Daoy (cell line): Measurements from ENCODE around the gene TMEM30B. TPM values are rescaled to one million over a fixed set of nuclear protein-coding genes. Genes with fewer than 3 reads are reported as not detected.
"Not testable (repeated sequence)": the region's sequence is repeated elsewhere in the genome, so short reads cannot be mapped to it uniquely, and the experiment has no call there.

ENCODE experiments used
- DNase-seq: peaks from one replicate; pipeline ENCODE4 v3.0.0-alpha.2; 2015; ENCODE audit warnings: low read depth
- total RNA-seq: library from RNA; depleted of rRNA; stranded (reverse); fragments of >200 nt; shearing (Covaris generic); gene quantifications from 2 replicates; pipeline ENCODE4 v1.2.3, GENCODE V29; 2014

The TMEM30B gene
- total RNA-seq, 1 experiment from 2014 or later: not detected

DNA sequence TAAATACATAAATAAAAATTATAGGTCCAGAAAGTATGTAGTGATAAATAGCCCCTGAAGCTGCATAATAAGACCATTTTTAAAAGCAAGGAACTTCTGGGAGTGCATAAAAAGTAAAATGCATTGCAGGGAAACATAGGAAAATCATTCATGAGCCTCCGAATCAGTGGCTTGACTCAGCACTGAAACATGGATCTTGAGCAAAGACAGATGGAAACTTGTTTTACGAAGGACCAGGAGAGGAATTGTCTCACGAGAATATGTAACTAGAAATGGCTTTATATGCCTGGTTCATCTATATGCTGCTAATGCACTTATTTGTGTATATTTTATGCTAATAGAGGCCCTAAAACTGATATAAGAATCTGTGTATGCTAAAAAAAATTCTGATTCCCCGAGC lies 14.7 kb downstream of the TMEM30B start:
- no peak for DNase-seq

DNA sequence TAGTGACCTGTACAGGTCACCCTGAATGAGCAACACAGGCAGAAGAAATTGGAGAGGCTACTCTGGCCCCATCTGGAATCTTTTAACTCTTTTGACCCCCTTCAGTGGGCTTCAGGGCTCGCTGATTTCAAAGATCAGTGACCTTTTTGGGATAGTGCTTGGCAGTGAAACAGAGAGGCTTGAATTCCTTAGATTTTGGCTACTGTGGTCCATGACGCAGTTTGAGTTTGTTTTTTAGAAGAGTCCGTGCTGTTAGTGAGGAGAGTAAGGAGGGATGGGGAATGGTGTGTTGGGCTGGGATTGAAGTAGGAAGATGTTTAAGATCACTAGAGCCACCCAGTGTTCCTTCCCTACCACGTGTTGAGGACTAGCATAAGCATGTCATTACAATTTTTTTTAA lies 16.5 kb downstream of the TMEM30B start:
- no peak for DNase-seq

GRCh38 chr14:61264010-61264571 lies 17.0 kb downstream of the TMEM30B start:
- no peak for DNase-seq

DNA sequence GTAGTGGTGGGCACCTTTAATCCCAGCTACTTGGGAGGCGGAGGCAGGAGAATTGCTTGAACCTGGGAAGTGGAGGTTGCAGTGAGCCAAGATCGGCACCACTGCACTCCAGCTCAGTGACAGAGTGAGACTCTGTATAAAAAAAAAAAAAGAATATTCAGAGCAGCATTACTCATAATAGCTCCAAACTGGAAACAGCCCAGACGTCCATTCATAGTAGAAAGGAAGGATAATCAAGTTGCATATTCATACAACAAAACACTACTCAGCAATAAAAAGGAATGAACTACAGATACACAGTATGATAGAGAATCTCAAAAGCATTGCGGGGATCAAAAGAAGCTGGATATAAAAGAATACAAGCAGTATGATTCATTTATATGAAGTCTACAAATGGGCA lies 19.1 kb downstream of the TMEM30B start:
- DNase-seq: peak; percentile 49

GRCh38 chr14:61260939-61261776 lies 20.0 kb downstream of the TMEM30B start:
- DNase-seq: peak; percentile 89

DNA sequence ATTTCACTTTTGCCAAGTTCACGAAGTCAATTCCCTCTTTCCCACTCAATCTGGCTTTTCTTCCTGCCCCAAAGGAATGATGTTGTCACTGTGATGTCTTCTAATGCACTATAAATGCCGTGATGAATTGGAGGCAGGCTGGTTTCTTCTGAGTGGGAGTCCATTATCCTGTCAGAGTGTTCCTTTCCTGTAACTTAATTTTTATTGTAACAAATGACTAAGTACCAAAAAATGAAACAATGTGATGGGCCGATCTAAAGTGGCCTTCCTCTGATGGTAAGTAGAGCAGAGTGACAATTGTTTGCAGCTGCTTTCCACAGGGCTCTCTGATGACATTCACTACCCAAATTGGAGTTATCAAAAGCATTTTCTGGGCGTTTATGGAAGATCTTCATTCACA lies 22.2 kb downstream of the TMEM30B start:
- peak; percentile 38 for DNase-seq

DNA sequence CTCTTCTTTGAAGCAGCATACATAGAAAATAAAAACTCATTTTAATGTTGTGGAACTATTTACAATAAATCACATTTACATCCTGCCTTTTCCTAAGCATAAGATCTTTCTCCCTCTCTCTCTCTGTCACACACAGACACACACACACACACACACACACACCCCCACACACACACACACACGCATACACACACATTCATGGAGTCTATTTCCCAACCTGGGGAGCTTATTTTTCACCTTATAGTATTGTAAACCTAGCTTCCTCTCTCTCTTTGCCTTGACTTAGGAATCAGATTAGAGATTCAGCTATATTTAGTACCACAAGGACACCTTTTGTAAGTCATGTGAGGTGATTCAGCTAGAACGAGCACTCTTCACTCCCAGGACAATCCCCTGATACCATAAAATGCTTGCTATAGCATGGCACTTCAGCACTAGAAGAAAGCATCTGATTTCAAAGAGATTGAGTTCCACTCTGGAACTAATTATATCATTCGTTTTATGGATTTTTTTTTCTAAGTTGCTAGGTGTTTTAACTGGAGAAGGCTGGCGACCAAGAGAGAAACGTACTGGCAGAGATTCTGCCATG lies 23.6 kb downstream of the TMEM30B start:
- no peak for DNase-seq

GRCh38 chr14:61256826-61257468 lies 24.2 kb downstream of the TMEM30B start:
- DNase-seq: no peak

GRCh38 chr14:61255968-61256367 lies 25.2 kb downstream of the TMEM30B start:
- DNase-seq: no peak

DNA sequence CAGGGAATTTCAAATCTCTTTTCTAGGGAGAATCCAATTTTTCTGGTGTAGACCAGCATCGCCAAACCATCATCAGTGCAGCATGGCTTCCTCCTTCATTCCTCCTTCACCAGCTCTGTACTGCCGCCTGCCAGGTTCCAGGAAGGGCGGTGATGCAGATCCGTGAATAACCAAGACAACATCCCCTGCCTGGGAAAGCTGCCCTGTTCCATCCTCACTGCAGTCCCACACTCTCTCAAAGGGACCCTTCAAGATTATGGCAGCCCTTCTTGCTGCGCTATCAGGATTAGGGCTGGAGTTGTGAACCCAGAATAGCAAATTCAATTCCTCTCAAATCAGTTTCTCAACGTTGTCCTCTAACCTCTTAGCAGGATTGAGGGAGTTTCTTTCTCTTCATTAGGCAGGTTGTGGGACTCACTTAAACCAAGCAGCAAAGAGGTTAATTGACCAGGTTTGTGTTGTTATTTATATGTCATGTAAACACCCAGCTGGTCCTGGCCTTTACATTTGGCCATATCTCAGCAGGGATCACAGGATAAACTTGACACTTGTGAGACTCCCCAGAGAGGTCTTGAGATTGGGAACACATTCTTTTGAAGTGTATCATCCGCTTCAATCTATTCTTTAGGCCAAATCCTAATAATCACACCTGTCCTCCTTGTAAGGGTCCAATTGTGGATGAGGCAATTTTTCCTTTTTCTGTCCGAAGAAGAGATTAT lies 26.2 kb downstream of the TMEM30B start:
- peak; percentile 15 for DNase-seq

DNA sequence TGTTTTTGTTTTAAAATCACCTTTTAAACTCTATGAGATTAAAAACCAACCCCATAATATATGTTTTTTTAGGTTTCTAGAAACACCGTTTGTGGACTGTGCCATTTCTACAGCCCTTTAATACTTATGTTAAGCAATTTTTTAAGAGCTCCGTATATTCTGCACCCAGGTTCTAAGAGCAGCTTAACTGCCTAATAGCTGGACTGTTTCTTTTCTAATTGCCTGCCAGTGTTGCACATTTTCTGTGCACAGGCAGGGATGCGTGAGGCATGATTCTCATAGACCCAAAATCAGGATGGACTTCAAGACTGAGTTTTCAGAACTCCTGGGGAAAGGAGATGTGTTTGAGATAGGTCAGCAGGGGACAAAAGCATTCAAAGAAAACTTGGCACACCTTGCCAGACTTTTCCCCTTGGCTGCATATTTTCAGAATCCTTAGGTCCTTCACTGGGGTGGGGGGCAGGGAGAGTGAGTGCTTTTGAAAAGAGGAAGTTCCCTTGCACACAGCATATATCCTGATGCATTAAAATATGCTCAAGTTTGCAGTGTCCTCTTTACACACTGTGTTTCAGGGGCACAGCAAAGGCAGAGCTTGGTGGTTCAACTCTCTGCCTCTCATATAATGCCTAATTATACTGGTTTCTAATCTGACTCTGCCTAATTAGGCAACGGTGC lies 27.9 kb downstream of the TMEM30B start:
- DNase-seq: no peak

GRCh38 chr14:61252369-61253063 lies 28.6 kb downstream of the TMEM30B start:
- peak; percentile 92 for DNase-seq

DNA sequence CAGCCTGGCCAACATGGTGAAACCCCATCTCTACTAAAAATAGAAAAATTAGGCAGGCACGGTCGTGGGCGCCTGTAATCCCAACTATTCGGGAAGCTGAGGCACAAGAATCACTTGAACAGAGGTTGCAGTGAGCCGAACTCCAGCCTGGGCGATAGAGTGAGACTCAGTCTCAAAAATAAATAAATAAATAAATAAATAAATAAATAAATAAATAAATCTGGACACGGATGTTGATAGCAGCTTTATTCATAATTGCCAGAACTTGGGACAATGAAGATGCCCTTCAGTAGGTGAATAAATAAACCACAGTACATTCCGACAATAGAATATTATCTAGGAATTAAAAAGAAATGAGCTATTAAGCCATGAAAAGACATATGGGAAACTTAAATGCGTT lies 31.1 kb downstream of the TMEM30B start:
- no peak for DNase-seq

- DNase-seq: peak; percentile 40
Measured at GRCh38 chr14:61247935-61248334, 33.2 kb downstream of the TMEM30B start.

- DNase-seq: no peak
Measured at GRCh38 chr14:61246721-61247120, 34.4 kb downstream of the TMEM30B start.

DNA sequence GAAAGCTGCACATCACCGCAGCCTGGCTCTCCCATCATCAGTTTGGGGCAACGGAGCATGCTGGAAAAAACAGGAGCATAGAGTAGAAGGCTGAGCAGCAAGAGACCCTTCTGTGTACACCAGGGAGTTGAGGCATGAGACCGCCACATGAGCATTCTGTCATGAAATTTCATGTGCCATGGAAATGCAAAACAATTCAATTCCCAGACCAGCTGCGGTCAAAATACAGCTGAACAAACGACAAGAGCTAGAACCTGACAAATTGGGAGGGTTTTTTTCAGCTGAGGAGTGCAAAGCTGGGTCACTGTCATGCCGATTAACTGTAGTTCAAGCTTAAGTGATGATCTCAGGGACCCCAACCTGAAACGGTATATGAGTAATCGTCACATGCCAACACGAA lies 37.1 kb downstream of the TMEM30B start:
- no peak for DNase-seq

DNA sequence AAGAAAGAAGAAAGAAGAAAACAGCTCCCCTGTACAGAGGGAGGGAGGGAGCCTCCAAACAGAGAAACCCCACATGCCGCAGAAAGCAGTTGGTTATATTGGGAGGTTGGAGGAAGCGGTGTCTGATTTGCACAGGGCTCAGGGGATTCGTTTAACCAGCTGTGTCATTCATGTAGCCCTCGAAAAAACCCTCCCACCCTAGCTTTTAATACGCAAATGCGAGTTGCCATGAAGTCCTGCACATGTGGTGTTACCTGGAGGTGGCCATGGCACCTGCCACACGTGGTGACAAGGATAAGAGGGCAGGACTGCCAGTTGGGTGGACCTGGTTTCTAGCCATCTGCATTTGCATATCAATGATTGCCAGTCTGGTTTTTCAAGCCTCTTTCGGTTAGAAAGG lies 40.9 kb downstream of the TMEM30B start:
- no peak for DNase-seq

DNA sequence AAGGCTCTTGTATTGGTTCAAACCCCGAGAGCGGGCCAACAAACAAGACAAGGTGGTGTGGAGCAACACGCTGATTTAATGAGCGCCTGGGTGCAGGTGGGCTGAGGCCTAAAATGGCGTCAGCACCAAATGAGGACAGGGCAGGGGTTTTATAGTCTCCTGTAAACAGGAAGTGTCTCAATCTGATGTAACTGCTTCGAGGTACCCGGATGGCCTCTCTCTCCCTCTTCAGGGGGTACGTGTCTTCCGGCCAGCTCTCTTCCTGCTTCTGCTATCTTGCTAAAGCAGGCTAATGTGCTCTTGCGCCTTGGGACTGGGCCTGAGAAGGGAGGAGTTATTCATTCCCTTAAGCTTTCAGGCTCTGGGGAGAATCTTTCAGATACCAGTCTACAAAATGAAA lies 41.9 kb downstream of the TMEM30B start:
- DNase-seq: not testable (repeated sequence)

DNA sequence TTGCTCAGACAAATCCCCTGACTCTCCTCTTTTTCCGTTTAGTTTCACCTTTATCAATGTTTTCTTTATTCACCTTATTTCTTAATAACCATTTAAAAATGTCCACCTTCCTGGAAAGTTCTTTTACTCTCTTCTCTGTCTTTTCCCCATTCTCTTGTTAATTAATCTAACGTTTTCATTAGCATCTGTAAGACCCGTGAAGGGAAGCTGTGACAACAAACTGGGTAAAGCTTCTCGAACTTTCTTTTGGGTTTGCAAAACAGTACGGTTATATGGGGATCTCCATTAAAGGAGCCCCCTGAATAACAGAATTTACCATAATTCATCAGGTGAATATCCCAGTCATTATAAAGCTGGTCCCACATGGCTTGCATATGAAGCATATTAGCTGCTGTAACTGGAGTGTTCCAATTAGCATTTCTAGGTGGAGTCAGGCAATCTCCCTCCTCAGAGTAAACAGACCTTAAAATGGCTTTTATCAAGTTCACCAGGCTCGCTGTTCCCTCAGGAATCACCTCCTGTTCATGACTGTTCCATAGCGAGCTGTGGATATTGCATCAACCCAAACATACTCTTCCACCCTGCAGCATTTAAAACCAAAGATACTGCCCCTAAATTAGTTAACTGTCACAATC lies 42.4 kb downstream of the TMEM30B start:
- DNase-seq: no peak

DNA sequence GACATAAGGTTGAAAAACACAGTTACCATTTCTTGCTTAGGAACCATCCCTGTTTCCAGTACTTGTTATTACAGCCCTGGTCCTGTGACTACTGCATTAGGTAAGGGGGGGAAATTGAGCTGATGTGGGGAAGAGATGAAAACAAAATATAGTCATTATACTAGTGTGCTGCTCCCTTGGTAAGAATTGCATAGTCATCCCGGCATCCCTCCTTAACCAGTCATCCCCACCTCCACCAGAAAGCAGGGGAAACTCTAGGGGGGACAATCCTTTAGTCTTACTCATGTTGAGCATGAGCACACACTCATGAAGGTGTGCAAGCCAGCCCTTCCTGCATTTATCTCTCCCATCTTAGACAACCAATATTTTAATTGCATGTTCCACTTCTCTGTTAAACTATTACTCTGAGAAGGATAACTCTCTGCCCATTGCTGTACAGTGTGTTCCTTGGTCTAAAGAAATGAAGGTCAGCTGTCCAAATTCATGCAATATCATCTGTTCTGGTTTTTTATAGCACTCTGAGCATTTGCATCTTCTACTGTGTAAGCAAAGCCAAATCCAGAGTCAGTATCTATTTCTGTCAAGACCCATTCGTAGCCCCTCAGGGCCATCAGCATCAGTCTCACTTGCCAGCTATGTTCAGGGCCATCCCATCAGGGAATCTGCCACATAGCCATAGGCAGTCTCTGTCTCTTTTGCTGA lies 46.8 kb downstream of the TMEM30B start:
- no peak for DNase-seq
